ENCODE data around the gene TBP. TPM values are rescaled to one million over a fixed set of nuclear protein-coding genes. Genes with fewer than 3 reads are reported as not detected.

The TBP gene
- total RNA-seq, 1 experiment from 2014 or later, result 20.6 TPM

DNA sequence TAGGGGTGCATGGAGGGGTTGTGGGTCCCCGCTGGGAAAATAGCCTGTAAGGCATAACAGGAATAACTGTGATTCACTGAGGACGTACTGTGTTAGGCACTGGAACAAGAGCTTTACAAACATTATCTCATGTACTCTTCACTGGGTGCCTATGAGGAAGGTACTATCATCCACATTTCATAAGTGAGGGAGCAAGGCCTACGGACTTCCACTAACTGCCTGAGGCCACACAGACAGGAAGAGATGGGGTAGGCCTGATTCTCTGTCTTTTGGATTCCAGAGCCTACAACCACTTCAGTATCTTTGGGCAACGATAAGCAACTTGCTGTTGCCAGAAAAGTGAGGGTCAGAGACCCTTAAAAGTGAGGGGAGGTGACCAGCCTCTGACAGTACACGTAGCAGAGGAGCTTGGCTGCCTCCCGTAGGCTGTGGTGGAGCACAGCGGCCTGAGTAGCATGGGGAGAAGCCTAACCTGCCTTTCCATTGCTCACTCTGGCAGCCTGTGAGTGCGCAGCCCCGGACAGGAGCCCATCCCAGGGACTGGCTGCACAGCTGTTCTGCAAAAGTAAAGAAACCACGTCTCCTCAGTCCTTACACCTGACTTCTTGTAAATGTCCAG is 31.5 kb upstream of the TBP start (continued):
- TF ChIP-seq, protein P1, sequence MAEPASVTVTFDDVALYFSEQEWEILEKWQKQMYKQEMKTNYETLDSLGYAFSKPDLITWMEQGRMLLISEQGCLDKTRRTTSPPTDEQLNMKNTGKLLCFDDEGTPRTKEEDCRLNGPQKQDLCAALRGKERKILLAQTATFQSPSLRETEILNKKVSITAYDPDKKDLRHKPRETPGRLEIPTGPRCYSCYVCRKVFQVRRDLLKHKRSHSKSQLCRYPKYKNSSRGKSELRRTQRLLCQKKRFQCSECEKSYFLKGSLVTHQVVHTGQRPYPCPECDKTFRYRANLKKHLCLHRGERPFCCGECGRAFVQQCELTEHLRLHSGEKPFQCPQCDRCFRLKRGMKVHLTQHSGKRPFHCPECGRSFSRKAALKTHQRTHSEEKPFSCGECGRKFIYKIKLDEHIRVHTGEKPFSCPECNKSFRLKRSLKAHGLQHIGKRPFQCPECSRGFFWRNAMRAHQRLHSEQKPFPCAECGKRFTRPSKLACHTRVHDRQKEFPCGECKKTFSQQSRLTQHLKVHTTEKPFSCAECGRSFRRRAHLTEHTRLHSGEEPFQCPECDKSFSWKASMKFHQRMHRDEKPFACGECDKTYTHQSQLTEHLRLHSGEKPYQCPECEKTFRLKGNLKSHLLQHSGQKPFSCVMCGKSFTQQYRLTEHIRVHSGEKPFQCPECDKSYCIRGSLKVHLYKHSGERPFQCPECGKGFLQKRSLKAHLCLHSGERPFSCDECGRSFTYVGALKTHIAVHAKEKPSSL (CRISPR knock-in tag; conservative IDR thresholded peaks at IDR 0.05), result no peak
- TF ChIP-seq NFATC4 (CRISPR knock-in tag; IDR thresholded peaks at IDR 0.05) (no peak), ATF1 (CRISPR knock-in tag; IDR thresholded peaks at IDR 0.05) (no peak)

DNA sequence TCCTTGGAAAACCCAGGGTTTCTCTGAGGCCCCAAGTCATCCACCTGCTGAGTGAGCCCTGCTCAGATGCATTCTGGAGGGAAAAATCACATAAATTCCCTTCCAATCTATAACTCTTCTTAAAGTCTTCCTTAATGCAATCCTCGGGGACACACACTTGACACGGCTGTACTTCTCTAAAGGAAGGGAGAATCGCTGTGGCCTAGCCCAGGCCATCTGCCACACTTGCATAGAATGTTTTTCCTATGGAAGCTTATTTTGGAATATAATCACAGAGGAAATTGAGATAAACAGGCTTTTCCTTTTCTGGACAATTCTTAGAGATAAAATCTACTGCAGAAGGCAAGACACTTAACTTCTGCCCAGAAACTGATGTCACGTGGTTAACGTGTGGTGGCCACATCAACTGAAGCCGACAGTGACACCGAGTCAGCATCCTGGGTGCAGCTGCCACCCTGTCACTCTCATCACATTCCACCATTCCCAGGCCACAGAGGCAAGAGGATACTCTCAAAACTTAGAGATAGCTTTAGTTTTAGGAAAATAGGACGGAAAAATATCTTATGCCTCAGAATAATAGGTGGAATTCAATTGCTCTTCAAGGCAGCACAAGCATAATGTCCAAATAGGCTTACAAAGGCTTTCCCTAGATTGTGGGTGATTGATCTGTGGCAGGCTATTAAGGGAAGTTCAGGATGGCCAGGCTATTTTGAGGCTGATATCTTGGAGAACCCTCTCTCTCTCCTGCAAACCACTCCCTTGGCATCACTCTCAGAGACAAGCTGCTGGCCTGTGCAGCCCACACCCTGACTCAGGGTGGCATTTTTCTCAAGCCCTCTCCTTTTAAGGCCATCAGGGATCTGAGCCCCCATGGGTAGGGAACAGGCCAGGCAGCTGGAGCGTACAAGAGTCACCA is 30.7 kb upstream of the TBP start:
- TF ChIP-seq NR3C1 (CRISPR knock-in tag; conservative IDR thresholded peaks at IDR 0.05; ENCODE audit: low read depth) (no peak), NR2C2 (CRISPR knock-in tag; IDR thresholded peaks at IDR 0.05) (no peak), GABPB1 (CRISPR knock-in tag; IDR thresholded peaks at IDR 0.05) (no peak), EMX1 (CRISPR knock-in tag; IDR thresholded peaks at IDR 0.05) (no peak), ZNF263 (CRISPR knock-in tag; IDR thresholded peaks at IDR 0.05; ENCODE audit: low read depth) (no peak), NR1H2 (CRISPR knock-in tag; IDR thresholded peaks at IDR 0.05) (no peak), TEAD4 (CRISPR knock-in tag; IDR thresholded peaks at IDR 0.05) (no peak), NFE2L1 (CRISPR knock-in tag; IDR thresholded peaks at IDR 0.05) (no peak), OVOL2 (CRISPR knock-in tag; IDR thresholded peaks at IDR 0.05; ENCODE audit: borderline replicate concordance) (no peak)
- TF ChIP-seq, protein P2, sequence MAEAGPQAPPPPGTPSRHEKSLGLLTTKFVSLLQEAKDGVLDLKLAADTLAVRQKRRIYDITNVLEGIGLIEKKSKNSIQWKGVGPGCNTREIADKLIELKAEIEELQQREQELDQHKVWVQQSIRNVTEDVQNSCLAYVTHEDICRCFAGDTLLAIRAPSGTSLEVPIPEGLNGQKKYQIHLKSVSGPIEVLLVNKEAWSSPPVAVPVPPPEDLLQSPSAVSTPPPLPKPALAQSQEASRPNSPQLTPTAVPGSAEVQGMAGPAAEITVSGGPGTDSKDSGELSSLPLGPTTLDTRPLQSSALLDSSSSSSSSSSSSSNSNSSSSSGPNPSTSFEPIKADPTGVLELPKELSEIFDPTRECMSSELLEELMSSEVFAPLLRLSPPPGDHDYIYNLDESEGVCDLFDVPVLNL (CRISPR knock-in tag; IDR thresholded peaks at IDR 0.05; ENCODE audit: borderline replicate concordance, low read depth), result no peak
- TF ChIP-seq, protein P3, sequence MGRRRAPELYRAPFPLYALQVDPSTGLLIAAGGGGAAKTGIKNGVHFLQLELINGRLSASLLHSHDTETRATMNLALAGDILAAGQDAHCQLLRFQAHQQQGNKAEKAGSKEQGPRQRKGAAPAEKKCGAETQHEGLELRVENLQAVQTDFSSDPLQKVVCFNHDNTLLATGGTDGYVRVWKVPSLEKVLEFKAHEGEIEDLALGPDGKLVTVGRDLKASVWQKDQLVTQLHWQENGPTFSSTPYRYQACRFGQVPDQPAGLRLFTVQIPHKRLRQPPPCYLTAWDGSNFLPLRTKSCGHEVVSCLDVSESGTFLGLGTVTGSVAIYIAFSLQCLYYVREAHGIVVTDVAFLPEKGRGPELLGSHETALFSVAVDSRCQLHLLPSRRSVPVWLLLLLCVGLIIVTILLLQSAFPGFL (CRISPR knock-in tag; IDR thresholded peaks at IDR 0.05; ENCODE audit: borderline replicate concordance), result no peak
- TF ChIP-seq, protein P4, sequence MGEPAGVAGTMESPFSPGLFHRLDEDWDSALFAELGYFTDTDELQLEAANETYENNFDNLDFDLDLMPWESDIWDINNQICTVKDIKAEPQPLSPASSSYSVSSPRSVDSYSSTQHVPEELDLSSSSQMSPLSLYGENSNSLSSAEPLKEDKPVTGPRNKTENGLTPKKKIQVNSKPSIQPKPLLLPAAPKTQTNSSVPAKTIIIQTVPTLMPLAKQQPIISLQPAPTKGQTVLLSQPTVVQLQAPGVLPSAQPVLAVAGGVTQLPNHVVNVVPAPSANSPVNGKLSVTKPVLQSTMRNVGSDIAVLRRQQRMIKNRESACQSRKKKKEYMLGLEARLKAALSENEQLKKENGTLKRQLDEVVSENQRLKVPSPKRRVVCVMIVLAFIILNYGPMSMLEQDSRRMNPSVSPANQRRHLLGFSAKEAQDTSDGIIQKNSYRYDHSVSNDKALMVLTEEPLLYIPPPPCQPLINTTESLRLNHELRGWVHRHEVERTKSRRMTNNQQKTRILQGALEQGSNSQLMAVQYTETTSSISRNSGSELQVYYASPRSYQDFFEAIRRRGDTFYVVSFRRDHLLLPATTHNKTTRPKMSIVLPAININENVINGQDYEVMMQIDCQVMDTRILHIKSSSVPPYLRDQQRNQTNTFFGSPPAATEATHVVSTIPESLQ (CRISPR knock-in tag; IDR thresholded peaks at IDR 0.05), result no peak
- TF ChIP-seq, protein P5, sequence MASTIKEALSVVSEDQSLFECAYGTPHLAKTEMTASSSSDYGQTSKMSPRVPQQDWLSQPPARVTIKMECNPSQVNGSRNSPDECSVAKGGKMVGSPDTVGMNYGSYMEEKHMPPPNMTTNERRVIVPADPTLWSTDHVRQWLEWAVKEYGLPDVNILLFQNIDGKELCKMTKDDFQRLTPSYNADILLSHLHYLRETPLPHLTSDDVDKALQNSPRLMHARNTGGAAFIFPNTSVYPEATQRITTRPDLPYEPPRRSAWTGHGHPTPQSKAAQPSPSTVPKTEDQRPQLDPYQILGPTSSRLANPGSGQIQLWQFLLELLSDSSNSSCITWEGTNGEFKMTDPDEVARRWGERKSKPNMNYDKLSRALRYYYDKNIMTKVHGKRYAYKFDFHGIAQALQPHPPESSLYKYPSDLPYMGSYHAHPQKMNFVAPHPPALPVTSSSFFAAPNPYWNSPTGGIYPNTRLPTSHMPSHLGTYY (CRISPR knock-in tag; IDR thresholded peaks at IDR 0.05), result no peak
- TF ChIP-seq, protein P6, sequence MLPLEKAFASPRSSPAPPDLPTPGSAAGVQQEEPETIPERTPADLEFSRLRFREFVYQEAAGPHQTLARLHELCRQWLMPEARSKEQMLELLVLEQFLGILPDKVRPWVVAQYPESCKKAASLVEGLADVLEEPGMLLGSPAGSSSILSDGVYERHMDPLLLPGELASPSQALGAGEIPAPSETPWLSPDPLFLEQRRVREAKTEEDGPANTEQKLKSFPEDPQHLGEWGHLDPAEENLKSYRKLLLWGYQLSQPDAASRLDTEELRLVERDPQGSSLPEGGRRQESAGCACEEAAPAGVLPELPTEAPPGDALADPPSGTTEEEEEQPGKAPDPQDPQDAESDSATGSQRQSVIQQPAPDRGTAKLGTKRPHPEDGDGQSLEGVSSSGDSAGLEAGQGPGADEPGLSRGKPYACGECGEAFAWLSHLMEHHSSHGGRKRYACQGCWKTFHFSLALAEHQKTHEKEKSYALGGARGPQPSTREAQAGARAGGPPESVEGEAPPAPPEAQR (CRISPR knock-in tag; IDR thresholded peaks at IDR 0.05), result no peak
- TF ChIP-seq, protein P7, sequence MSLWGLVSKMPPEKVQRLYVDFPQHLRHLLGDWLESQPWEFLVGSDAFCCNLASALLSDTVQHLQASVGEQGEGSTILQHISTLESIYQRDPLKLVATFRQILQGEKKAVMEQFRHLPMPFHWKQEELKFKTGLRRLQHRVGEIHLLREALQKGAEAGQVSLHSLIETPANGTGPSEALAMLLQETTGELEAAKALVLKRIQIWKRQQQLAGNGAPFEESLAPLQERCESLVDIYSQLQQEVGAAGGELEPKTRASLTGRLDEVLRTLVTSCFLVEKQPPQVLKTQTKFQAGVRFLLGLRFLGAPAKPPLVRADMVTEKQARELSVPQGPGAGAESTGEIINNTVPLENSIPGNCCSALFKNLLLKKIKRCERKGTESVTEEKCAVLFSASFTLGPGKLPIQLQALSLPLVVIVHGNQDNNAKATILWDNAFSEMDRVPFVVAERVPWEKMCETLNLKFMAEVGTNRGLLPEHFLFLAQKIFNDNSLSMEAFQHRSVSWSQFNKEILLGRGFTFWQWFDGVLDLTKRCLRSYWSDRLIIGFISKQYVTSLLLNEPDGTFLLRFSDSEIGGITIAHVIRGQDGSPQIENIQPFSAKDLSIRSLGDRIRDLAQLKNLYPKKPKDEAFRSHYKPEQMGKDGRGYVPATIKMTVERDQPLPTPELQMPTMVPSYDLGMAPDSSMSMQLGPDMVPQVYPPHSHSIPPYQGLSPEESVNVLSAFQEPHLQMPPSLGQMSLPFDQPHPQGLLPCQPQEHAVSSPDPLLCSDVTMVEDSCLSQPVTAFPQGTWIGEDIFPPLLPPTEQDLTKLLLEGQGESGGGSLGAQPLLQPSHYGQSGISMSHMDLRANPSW (CRISPR knock-in tag; conservative IDR thresholded peaks at IDR 0.05; ENCODE audit: low read depth), result no peak
- Mint-ChIP-seq H3K4me3 (no peak overlapping the region), H3K27ac (no peak overlapping the region), H3K4me1 (peaks cover 13% of the 10 kb centered on the region), H3K9me3 (peaks cover 15% of the 10 kb centered on the region), H3K27me3 (ENCODE audit: low read depth) (no peaks in the 10 kb centered on the region), H3K36me3 (peaks cover 4% of the 10 kb centered on the region)
- DNase-seq (ENCODE audit: low spot score), result no peak
- ChIA-PET POLR2A (no interaction called here), CTCF (interaction anchor here (0.7 to 1.3 kb wide), 4 partner anchors 12 to 692 kb away, joined by 3 read pairs; no protein-coding TSS in a partner anchor)
- no peak for ATAC-seq
